Right lobe of liver (tissue), 6 donors: Measurements from ENCODE around the gene CERS5. TPM values are rescaled to one million over a fixed set of nuclear protein-coding genes. Genes with fewer than 3 reads are reported as not detected.

ENCODE experiments used
- ATAC-seq, 4 donors: fragments of 200-7000 bp; cut with Tn5 transposase; one replicate each; pipeline ENCODE4 v1.9.1; 2020; ENCODE audit warnings: mild to moderate bottlenecking in 4 of 4, moderate library complexity in 4 of 4
- DNase-seq, 3 donors: peaks; one replicate each; pipeline ENCODE4 v3.0.0-alpha.2; 2020
- H3K27ac ChIP-seq, 3 donors: fragments of 200-600 bp; one replicate each; pipeline ENCODE4 v1.8.0; 2022
- H3K27me3 ChIP-seq, 2 donors: fragments of 200-600 bp; one replicate each; pipeline ENCODE4 v1.8.0; 2022
- H3K36me3 ChIP-seq, 4 donors: fragments of 200-600 bp; sonication (generic) in 1 of 4; one replicate each; pipeline versions ENCODE4 v1.5.1 to v1.8.0; 2017 to 2022; ENCODE audit warnings: control low read depth in 1 of 4
- H3K4me1 ChIP-seq, 4 donors: fragments of 200-600 bp; sonication (generic) in 1 of 4; one replicate each; pipeline versions ENCODE4 v1.5.1 to v1.8.0; 2017 to 2022; ENCODE audit warnings: control low read depth in 1 of 4
- H3K4me3 ChIP-seq, 3 donors: fragments of 200-600 bp; one replicate each; pipeline ENCODE4 v1.8.0; 2022
- H3K9me3 ChIP-seq, 4 donors: fragments of 200-600 bp; sonication (generic) in 1 of 4; one replicate each; pipeline versions ENCODE4 v1.5.1 to v1.8.0; 2017 to 2022; ENCODE audit warnings: control low read depth in 1 of 4
- POLR2A ChIP-seq: fragments of 450-650 bp; IDR thresholded peaks from one replicate; pipeline ENCODE4 v1.6.1; 2017; ENCODE audit warnings: antibody characterized with exemption, mild to moderate bottlenecking
- WGBS: methylation state at CpG from one replicate; pipeline ENCODE4 v1.1.6; 2018; ENCODE audit warnings: low coverage, low lambda C conversion rate; ENCODE audit not compliant: insufficient coverage; ENCODE audit errors: missing lambda C conversion rate; 5-methylcytosine and 5-hydroxymethylcytosine counted together
- intact Hi-C, 2 donors: fragments of 100-400 bp; cut with DNase I; formaldehyde crosslinking; loops; one replicate each; pipeline versions ENCODE4 v1.11.2 to v1.14.1; 2022
- total RNA-seq, 6 experiments: library from RNA; depleted of rRNA in 2 of 6; stranded (reverse); fragments of >200 nt in 2 of 6; fragmentation: NEBNext Ultra II Directional in 3 of 6; extraction: Animal tissue kit (Norgen Biotek cat#: 25700) in 3 of 6; gene quantifications; one replicate each; pipeline versions ENCODE4 v1.1.0 to v1.2.4, GENCODE V29; 2016 to 2023
- TF ChIP-seq, protein P1 (sequence below), 4 donors: fragments of 200-600 bp in 3 of 4; fragments of 450-650 bp in 1 of 4; IDR thresholded peaks; one replicate each; pipeline versions ENCODE4 v1.5.1 to v1.8.0; 2016 to 2022; ENCODE audit warnings: antibody characterized with exemption in 4 of 4, mild to moderate bottlenecking in 2 of 4
- donor health status: DM: no; HTN: yes; CAD: no.
- donor health status: DM: no; HTN: no; CAD: no.
- donor health status: DM: no; HTN: no; CAD: no.
- donor health status: DM: no; HTN: yes; CAD: no.
- donor health status: DM: no; HTN: yes; CAD: no.

CERS5 gene
- total RNA-seq, 6 experiments from 2014 or later: 5.0 to 12.0 (median 8.0) TPM

DNA sequence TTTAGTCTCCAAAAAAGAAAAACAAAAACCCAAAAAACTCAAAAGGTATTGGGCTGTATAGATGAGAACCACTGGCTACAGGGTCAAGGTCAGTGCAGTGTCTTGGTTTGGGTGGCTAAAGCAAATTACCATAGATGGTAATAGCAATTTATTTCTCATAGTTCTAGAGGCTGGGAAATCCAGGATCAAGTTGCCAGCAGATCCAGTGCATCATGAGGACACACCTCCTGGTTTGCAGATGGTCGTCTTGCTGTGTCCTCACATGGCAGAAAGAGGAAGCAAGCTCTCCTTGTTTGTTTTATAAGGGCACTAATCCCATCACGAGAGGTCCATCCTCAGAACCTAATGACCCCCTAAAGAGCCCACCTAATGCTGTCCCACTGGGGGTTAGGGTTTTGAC, 44.0 kb downstream of the CERS5 start:
- no peaks in the 10 kb centered on the region for H3K27me3 ChIP-seq
- H3K36me3 ChIP-seq: peaks cover 0 to 32% (median 8%) of the 10 kb centered on the region in 4 donors
- H3K27ac ChIP-seq: no peak overlapping the region
- intact Hi-C loops: no loop called here
- no peak overlapping the region for H3K4me3 ChIP-seq
- H3K4me1 ChIP-seq: no peaks in the 10 kb centered on the region
- no peaks in the 10 kb centered on the region for H3K9me3 ChIP-seq
- no peak for DNase-seq
- whole genome bisulfite sequencing: no CpG with 5 or more reads among the region's 2 CpGs
- TF ChIP-seq POLR2A: no peak
- TF ChIP-seq, protein P1, sequence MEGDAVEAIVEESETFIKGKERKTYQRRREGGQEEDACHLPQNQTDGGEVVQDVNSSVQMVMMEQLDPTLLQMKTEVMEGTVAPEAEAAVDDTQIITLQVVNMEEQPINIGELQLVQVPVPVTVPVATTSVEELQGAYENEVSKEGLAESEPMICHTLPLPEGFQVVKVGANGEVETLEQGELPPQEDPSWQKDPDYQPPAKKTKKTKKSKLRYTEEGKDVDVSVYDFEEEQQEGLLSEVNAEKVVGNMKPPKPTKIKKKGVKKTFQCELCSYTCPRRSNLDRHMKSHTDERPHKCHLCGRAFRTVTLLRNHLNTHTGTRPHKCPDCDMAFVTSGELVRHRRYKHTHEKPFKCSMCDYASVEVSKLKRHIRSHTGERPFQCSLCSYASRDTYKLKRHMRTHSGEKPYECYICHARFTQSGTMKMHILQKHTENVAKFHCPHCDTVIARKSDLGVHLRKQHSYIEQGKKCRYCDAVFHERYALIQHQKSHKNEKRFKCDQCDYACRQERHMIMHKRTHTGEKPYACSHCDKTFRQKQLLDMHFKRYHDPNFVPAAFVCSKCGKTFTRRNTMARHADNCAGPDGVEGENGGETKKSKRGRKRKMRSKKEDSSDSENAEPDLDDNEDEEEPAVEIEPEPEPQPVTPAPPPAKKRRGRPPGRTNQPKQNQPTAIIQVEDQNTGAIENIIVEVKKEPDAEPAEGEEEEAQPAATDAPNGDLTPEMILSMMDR (IDR thresholded peaks at IDR 0.05): no peak
- ATAC-seq: no peak

DNA sequence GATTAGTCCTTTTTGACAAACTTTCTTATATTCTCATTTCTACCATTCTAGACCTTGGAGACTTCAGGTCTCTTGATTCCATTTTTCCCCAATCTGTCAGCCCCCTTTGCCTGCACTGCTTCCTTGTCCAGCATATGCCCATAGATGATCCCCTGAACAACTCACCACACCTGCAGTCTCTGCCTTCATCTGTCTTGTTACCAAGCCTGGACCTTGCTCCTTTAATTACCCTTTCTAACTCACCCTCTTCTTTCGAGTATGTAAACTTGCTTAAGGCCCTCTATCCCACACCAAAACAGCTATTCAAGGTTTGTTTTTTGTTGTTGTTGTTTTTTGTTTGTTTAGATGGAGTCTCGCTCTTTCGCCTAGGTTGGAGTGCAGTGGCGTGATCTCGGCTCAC, 45.5 kb downstream of the CERS5 start:
- ATAC-seq (no peak), DNase-seq (no peak)
- Histone ChIP-seq H3K27ac (no peak overlapping the region), H3K36me3 (peaks cover 0 to 27% (median 8%) of the 10 kb centered on the region in 4 donors), H3K27me3 (no peaks in the 10 kb centered on the region), H3K4me3 (no peak overlapping the region), H3K4me1 (no peaks in the 10 kb centered on the region), H3K9me3 (no peaks in the 10 kb centered on the region)
- WGBS: 81% methylated on average over 5 of the region's 5 CpGs
- intact Hi-C loops: no loop called here
- TF ChIP-seq, protein P1 (IDR thresholded peaks at IDR 0.05): no peak
- TF ChIP-seq POLR2A: no peak

DNA sequence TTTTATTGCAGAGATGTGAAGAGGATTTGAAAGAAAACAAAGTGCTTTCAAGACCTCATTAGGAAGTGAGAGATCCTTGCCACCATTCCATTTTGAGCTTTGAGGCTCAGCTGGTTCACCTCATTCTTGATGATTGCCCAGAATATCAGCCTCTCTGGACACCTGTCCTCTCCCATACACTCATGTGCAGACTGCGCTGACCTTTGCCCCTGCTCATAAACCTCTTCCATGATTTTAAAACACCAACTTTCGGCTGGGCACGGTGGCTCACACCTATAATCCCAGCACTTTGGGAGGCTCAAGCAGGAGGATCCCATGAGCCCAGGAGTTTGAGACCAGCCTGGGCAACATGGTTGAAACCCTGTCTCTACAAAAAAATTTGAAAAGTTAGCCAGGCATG, 46.2 kb downstream of the CERS5 start:
- Histone ChIP-seq H3K4me3 (no peak overlapping the region), H3K9me3 (no peaks in the 10 kb centered on the region), H3K27ac (no peak overlapping the region), H3K27me3 (no peaks in the 10 kb centered on the region), H3K4me1 (no peaks in the 10 kb centered on the region), H3K36me3 (peaks cover 0 to 27% (median 8%) of the 10 kb centered on the region in 4 donors)
- intact Hi-C loops: no loop called here
- 94% methylated on average over 3 of the region's 3 CpGs for WGBS
- DNase-seq (no peak), ATAC-seq (no peak)
- TF ChIP-seq, protein P1 (IDR thresholded peaks at IDR 0.05): no peak
- no peak for TF ChIP-seq POLR2A

DNA sequence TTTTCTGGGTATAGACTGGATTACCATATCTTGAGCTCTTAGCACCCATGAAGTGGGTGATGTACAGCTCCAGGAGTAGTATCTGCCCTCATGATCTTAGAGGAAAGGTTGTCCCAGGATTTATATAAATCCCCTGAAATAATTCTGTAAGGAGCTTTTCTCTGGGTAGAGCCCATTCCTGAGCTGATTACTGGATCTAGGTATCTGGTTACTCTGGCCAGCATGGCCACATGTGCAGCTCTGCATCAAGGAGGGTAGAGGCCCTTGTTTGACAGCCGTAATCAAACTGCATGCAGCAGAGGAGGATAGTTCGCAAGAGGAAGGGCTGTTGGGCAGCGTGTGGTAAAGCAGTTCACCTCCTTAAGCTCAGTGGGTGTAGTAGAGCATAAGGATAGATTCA, 46.6 kb downstream of the CERS5 start:
- DNase-seq (no peak), ATAC-seq (no peak)
- TF ChIP-seq POLR2A: no peak
- TF ChIP-seq, protein P1 (IDR thresholded peaks at IDR 0.05): no peak
- no peaks in the 10 kb centered on the region for H3K27me3 ChIP-seq
- WGBS: 89% methylated on average over 3 of the region's 3 CpGs
- H3K36me3 ChIP-seq: peaks cover 0 to 30% (median 8%) of the 10 kb centered on the region in 4 donors
- H3K4me3 ChIP-seq: no peak overlapping the region
- H3K9me3 ChIP-seq: no peaks in the 10 kb centered on the region
- H3K4me1 ChIP-seq: no peaks in the 10 kb centered on the region
- intact Hi-C loops: no loop called here
- no peak overlapping the region for H3K27ac ChIP-seq

DNA sequence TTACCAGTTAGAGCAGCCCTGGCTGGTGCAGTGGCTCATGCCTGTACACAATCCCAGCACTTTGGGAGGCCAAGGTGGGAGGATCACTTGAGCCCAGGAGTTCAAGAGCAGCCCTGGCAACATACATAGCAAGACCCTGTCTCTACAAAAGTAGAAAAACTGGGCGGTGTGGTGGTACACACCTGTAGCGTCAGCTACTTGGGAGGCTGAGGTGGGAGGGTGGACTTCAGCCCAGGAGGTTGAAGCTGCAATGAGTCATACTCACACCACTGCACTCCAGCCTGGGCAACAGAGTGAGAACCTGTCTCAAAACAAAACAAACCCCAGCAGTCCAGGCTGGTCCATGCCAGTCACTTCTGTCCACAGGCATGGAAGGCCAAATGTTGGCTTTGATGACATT, 47.8 kb downstream of the CERS5 start:
- Histone ChIP-seq H3K9me3 (no peaks in the 10 kb centered on the region), H3K36me3 (peaks cover 0 to 32% (median 8%) of the 10 kb centered on the region in 4 donors), H3K4me3 (no peak overlapping the region), H3K4me1 (no peaks in the 10 kb centered on the region), H3K27ac (no peak overlapping the region), H3K27me3 (no peaks in the 10 kb centered on the region)
- TF ChIP-seq POLR2A: no peak
- TF ChIP-seq, protein P1 (IDR thresholded peaks at IDR 0.05): no peak
- DNase-seq (no peak), ATAC-seq (peak in 2 of 4 donors; percentile 32 to 58)
- WGBS: 100% methylated on average over 2 of the region's 2 CpGs
- intact Hi-C loops: no loop called here
